ENCODE results near the gene GRIA1.

GRIA1 gene

GRCh38 chr5:153659039-153659736, 168.7 kb downstream of the GRIA1 start:
- DNase-seq (ENCODE audit: low read depth) = no peak

- no peak for DNase-seq (ENCODE audit: low read depth)
Observed at GRCh38 chr5:153660919-153661318, 170.4 kb downstream of the GRIA1 start.

GRCh38 chr5:153661897-153662296, 171.4 kb downstream of the GRIA1 start:
- no peak for DNase-seq (ENCODE audit: low read depth)

GRCh38 chr5:153670101-153670500, 179.6 kb downstream of the GRIA1 start:
- DNase-seq (ENCODE audit: low read depth) = no peak

GRCh38 chr5:153671653-153672346, 181.3 kb downstream of the GRIA1 start:
- no peak for DNase-seq (ENCODE audit: low read depth)

GRCh38 chr5:153672347-153673090, 182.0 kb downstream of the GRIA1 start:
- DNase-seq (ENCODE audit: low read depth) = no peak

GRCh38 chr5:153674356-153674755, 183.9 kb downstream of the GRIA1 start:
- DNase-seq (ENCODE audit: low read depth) = no peak

GRCh38 chr5:153676406-153676805, 185.9 kb downstream of the GRIA1 start:
- DNase-seq (ENCODE audit: low read depth) = no peak

GRCh38 chr5:153676821-153677220, 186.4 kb downstream of the GRIA1 start:
- DNase-seq (ENCODE audit: low read depth) = no peak

- no peak for DNase-seq (ENCODE audit: low read depth)
Observed at GRCh38 chr5:153678617-153679329, 188.3 kb downstream of the GRIA1 start.

GRCh38 chr5:153690236-153690635, 199.8 kb downstream of the GRIA1 start:
- DNase-seq (ENCODE audit: low read depth) = no peak

GRCh38 chr5:153696256-153696655, 205.8 kb downstream of the GRIA1 start:
- no peak for DNase-seq (ENCODE audit: low read depth)

GRCh38 chr5:153699035-153699434, 208.6 kb downstream of the GRIA1 start:
- DNase-seq (ENCODE audit: low read depth) = no peak

GRCh38 chr5:153700940-153701339, 210.5 kb downstream of the GRIA1 start:
- no peak for DNase-seq (ENCODE audit: low read depth)

- no peak for DNase-seq (ENCODE audit: low read depth)
Observed at GRCh38 chr5:153702265-153702664, 211.8 kb downstream of the GRIA1 start.

GRCh38 chr5:153704110-153704509, 213.6 kb downstream of the GRIA1 start:
- no peak for DNase-seq (ENCODE audit: low read depth)

GRCh38 chr5:153707626-153708025, 217.2 kb downstream of the GRIA1 start:
- DNase-seq (ENCODE audit: low read depth) = no peak

- DNase-seq (ENCODE audit: low read depth) = no peak
Observed at GRCh38 chr5:153711755-153712154, 221.3 kb downstream of the GRIA1 start.

GRCh38 chr5:153712946-153713345, 222.5 kb downstream of the GRIA1 start:
- DNase-seq (ENCODE audit: low read depth) = no peak

GRCh38 chr5:153713943-153714342, 223.5 kb downstream of the GRIA1 start:
- no peak for DNase-seq (ENCODE audit: low read depth)

GRCh38 chr5:153714798-153715197, 224.3 kb downstream of the GRIA1 start:
- no peak for DNase-seq (ENCODE audit: low read depth)

GRCh38 chr5:153717287-153717686, 226.8 kb downstream of the GRIA1 start:
- DNase-seq (ENCODE audit: low read depth) = no peak

Measured in stimulated activated CD8-positive, alpha-beta memory T cell treated with anti-CD3 and anti-CD28 coated beads, Interleukin-12 subunit alpha, Interleukin-12 subunit beta, amount 100 ng/mL, for 1 hour (primary cell).